Gastrocnemius medialis (tissue), 4 donors: Measurements from ENCODE around the gene AJAP1. TPM values are rescaled to one million over a fixed set of nuclear protein-coding genes. Genes with fewer than 3 reads are reported as not detected.
"Not testable (repeated sequence)": the region's sequence is repeated elsewhere in the genome, so short reads cannot be mapped to it uniquely, and the experiment has no call there.

ENCODE experiments used
- ATAC-seq, 2 donors: fragments of 150-250 bp; one replicate each; pipeline ENCODE4 v1.9.1; 2016
- DNase-seq, 2 donors: peaks; one replicate each; pipeline ENCODE4 v3.0.0-alpha.2; 2019
- H3K27ac ChIP-seq, 4 donors: fragments of 200-600 bp; sonication (generic); 1 replicate in 1 of 4; 2 replicates in 3 of 4; pipeline ENCODE4 v1.5.1; 2016 to 2018; ENCODE audit warnings: mild to moderate bottlenecking in 2 of 4, moderate library complexity in 1 of 4
- H3K27me3 ChIP-seq, 3 donors: fragments of 200-600 bp; sonication (generic) in 2 of 3; 1 replicate in 1 of 3; 2 replicates in 2 of 3; pipeline versions ENCODE4 v1.5.1 to v1.6.0; 2016 to 2019; ENCODE audit warnings: mild to moderate bottlenecking in 1 of 3, moderate library complexity in 1 of 3
- H3K36me3 ChIP-seq, 2 donors: fragments of 200-600 bp; sonication (generic) in 1 of 2; one replicate each; pipeline ENCODE4 v1.5.1; 2017 to 2018
- H3K4me1 ChIP-seq, 2 donors: fragments of 200-600 bp; sonication (generic) in 1 of 2; one replicate each; pipeline ENCODE4 v1.5.1; 2016 to 2017; ENCODE audit warnings: mild to moderate bottlenecking in 2 of 2
- H3K4me3 ChIP-seq, 4 donors: fragments of 200-600 bp; sonication (generic) in 3 of 4; 1 replicate in 1 of 4; 2 replicates in 3 of 4; pipeline ENCODE4 v1.5.1; 2016 to 2019; ENCODE audit warnings: mild to moderate bottlenecking in 2 of 4
- H3K9me3 ChIP-seq, 3 donors: fragments of 200-600 bp; sonication (generic) in 2 of 3; 1 replicate in 1 of 3; 2 replicates in 2 of 3; pipeline ENCODE4 v1.5.1; 2016 to 2019
- POLR2A ChIP-seq, 2 donors: fragments of 450-650 bp; IDR thresholded peaks; one replicate each; pipeline ENCODE4 v1.6.1; 2017; ENCODE audit warnings: antibody characterized with exemption in 2 of 2, mild to moderate bottlenecking in 2 of 2, moderate library complexity in 2 of 2
- in situ Hi-C, 4 donors: fragments of 200-750 bp; cut with MboI; loops; one replicate each; pipeline versions ENCODE4 v1.15.0 to v1.8.0; 2017; ENCODE audit warnings: low sequenced_read_pairs in 4 of 4
- intact Hi-C: fragments of 100-400 bp; cut with DNase I; formaldehyde crosslinking; loops from one replicate; pipeline ENCODE4 v1.15.1; 2023; ENCODE audit warnings: low total_unique reads
- total RNA-seq, 4 donors: library from RNA; depleted of rRNA; stranded (reverse); fragments of >200 nt; gene quantifications; one replicate each; pipeline versions ENCODE4 v1.1.0 to v1.2.3, GENCODE V29; 2016
- TF ChIP-seq, protein P1 (sequence below), 5 experiments: fragments of 450-650 bp in 3 of 5; fragments of 200-600 bp in 2 of 5; sonication (generic) in 2 of 5; IDR thresholded peaks in 4 of 5; conservative IDR thresholded peaks in 1 of 5; 1 replicate in 4 of 5; 2 replicates in 1 of 5; pipeline ENCODE4 v1.5.1; 2016 to 2019; ENCODE audit warnings: antibody characterized with exemption in 5 of 5, mild to moderate bottlenecking in 3 of 5, moderate library complexity in 3 of 5

AJAP1 gene
- total RNA-seq, 4 donors from 2014 or later = 0.03 to 0.18 (median 0.05) TPM; not detected in 1

DNA sequence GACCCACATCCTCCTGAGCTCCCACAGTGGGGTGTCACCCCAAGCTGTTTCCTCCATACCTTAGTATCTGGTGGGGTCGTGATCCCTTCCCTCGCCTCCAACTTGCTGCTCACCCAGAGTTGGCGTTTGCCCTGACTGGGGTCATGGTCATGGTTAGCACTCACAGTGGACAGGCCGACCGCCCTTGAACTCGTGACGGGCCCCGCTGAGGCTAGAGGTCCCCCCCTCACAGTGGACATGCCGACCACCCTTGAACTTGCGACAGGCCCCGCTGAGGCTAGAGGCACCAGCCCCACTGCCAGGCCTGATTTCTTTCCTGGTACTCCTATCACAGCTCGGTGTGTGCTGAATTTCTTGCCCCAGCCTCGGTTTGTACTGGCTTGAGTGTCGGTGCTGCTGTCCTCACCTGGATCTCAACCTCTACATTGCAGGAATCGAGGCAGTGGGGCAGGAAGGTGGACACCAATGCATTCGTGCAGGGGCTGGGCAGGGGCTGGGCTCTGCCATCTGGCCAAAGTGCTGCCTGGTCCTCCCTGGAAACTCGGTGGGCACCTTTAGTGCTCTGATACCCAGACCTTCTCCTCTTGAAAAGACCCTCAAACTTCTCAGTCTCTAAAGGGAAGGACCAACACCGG, 37.5 kb upstream of the AJAP1 start:
- no peak for DNase-seq
- no peaks in the 10 kb centered on the region for H3K4me1 ChIP-seq
- H3K27ac ChIP-seq = no peak overlapping the region
- in situ Hi-C loops = no loop called here
- no peak overlapping the region for H3K4me3 ChIP-seq
- ATAC-seq = no peak
- intact Hi-C loops = no loop called here
- TF ChIP-seq, protein P1, sequence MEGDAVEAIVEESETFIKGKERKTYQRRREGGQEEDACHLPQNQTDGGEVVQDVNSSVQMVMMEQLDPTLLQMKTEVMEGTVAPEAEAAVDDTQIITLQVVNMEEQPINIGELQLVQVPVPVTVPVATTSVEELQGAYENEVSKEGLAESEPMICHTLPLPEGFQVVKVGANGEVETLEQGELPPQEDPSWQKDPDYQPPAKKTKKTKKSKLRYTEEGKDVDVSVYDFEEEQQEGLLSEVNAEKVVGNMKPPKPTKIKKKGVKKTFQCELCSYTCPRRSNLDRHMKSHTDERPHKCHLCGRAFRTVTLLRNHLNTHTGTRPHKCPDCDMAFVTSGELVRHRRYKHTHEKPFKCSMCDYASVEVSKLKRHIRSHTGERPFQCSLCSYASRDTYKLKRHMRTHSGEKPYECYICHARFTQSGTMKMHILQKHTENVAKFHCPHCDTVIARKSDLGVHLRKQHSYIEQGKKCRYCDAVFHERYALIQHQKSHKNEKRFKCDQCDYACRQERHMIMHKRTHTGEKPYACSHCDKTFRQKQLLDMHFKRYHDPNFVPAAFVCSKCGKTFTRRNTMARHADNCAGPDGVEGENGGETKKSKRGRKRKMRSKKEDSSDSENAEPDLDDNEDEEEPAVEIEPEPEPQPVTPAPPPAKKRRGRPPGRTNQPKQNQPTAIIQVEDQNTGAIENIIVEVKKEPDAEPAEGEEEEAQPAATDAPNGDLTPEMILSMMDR (IDR thresholded peaks at IDR 0.05 in 4 of 5, conservative IDR thresholded peaks at IDR 0.05 in 1 of 5) = no peak
- no peak for TF ChIP-seq POLR2A (IDR thresholded peaks at IDR 0.05)
- H3K9me3 ChIP-seq = no peaks in the 10 kb centered on the region
- H3K27me3 ChIP-seq = peaks cover 0 to 7% (median 0%) of the 10 kb centered on the region in 3 donors
- no peaks in the 10 kb centered on the region for H3K36me3 ChIP-seq

- Histone ChIP-seq H3K9me3 (no peaks in the 10 kb centered on the region), H3K4me3 (no peak overlapping the region), H3K4me1 (no peaks in the 10 kb centered on the region), H3K27me3 (peaks cover 0 to 4% (median 0%) of the 10 kb centered on the region in 3 donors), H3K27ac (no peak overlapping the region), H3K36me3 (no peaks in the 10 kb centered on the region)
- in situ Hi-C loops (no loop called here), intact Hi-C loops (no loop called here)
- ATAC-seq = no peak
- no peak for DNase-seq
- TF ChIP-seq, protein P1 (IDR thresholded peaks at IDR 0.05 in 4 of 5, conservative IDR thresholded peaks at IDR 0.05 in 1 of 5) = no peak
- TF ChIP-seq POLR2A (IDR thresholded peaks at IDR 0.05) = no peak
Measured at GRCh38 chr1:4617506-4617905, 36.9 kb upstream of the AJAP1 start.

GRCh38 chr1:4618827-4619226, 35.6 kb upstream of the AJAP1 start:
- H3K9me3 ChIP-seq, ATAC-seq, DNase-seq, H3K4me1 ChIP-seq, H3K27ac ChIP-seq, in situ Hi-C loops, H3K27me3 ChIP-seq, H3K4me3 ChIP-seq, H3K36me3 ChIP-seq, intact Hi-C loops: not testable (repeated sequence)

GRCh38 chr1:4621646-4622045, 32.8 kb upstream of the AJAP1 start:
- no peak for ATAC-seq
- Histone ChIP-seq H3K4me1 (no peaks in the 10 kb centered on the region), H3K9me3 (no peaks in the 10 kb centered on the region), H3K27ac (no peak overlapping the region), H3K27me3 (no peaks in the 10 kb centered on the region), H3K36me3 (no peaks in the 10 kb centered on the region), H3K4me3 (no peak overlapping the region)
- TF ChIP-seq POLR2A (IDR thresholded peaks at IDR 0.05) = no peak
- TF ChIP-seq, protein P1 (IDR thresholded peaks at IDR 0.05 in 4 of 5, conservative IDR thresholded peaks at IDR 0.05 in 1 of 5) = no peak
- in situ Hi-C loops (no loop called here), intact Hi-C loops (no loop called here)
- no peak for DNase-seq

DNA sequence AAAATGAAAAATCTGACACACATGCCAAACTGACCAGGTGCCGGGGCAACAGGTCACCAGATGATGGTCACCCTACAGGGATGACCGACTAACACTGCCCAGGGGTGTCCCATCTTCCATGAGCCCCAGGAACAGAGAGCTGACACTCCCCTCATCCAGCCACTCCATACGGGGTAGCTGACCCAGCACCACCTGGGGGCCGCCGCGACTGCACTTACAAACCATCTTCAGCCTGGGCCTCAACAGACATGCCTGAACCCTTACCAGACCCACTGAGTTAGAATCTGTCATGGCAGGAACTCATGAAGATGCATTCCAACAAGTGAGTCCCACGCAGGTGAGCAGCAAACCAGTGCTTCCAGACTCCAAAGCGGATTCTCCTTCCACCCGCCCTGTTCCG, 31.6 kb upstream of the AJAP1 start:
- H3K27me3 ChIP-seq = no peaks in the 10 kb centered on the region
- intact Hi-C loops = no loop called here
- H3K27ac ChIP-seq = no peak overlapping the region
- ATAC-seq = no peak
- DNase-seq = no peak
- no peaks in the 10 kb centered on the region for H3K9me3 ChIP-seq
- H3K36me3 ChIP-seq = no peaks in the 10 kb centered on the region
- H3K4me3 ChIP-seq = no peak overlapping the region
- no peaks in the 10 kb centered on the region for H3K4me1 ChIP-seq
- no peak for TF ChIP-seq POLR2A (IDR thresholded peaks at IDR 0.05)
- TF ChIP-seq, protein P1 (IDR thresholded peaks at IDR 0.05 in 4 of 5, conservative IDR thresholded peaks at IDR 0.05 in 1 of 5) = no peak
- in situ Hi-C loops = no loop called here
